Adrenal gland (tissue), 5 donors: ENCODE results near the gene SLC66A1.

Experiments
- CTCF ChIP-seq, 6 experiments: fragments of 450-650 bp in 4 of 6; fragments of 200-600 bp in 2 of 6; sonication (generic) in 1 of 6; IDR thresholded peaks; 1 replicate in 5 of 6; 2 replicates in 1 of 6; pipeline versions ENCODE4 v1.5.1 to v1.8.0; 2016 to 2021; ENCODE audit warnings: antibody characterized with exemption in 6 of 6, mild to moderate bottlenecking in 2 of 6, moderate library complexity in 1 of 6
- POLR2A ChIP-seq, 2 donors: fragments of 450-650 bp; IDR thresholded peaks; one replicate each; pipeline ENCODE4 v1.6.1; 2017; ENCODE audit warnings: antibody characterized with exemption in 2 of 2, mild to moderate bottlenecking in 2 of 2, moderate library complexity in 1 of 2
- donor health status: DM: no; HTN: no; CAD: no.

- TF ChIP-seq CTCF (IDR thresholded peaks at IDR 0.05), result no peak
- no peak for TF ChIP-seq POLR2A (IDR thresholded peaks at IDR 0.05)
Observed at GRCh38 chr1:19300211-19300610, 11.9 kb upstream of the SLC66A1 start.
